ENCODE data around the gene TNFRSF4.
"Not testable (repeated sequence)": the region's sequence is repeated elsewhere in the genome, so short reads cannot be mapped to it uniquely, and the experiment has no call there.

TNFRSF4 gene

DNA sequence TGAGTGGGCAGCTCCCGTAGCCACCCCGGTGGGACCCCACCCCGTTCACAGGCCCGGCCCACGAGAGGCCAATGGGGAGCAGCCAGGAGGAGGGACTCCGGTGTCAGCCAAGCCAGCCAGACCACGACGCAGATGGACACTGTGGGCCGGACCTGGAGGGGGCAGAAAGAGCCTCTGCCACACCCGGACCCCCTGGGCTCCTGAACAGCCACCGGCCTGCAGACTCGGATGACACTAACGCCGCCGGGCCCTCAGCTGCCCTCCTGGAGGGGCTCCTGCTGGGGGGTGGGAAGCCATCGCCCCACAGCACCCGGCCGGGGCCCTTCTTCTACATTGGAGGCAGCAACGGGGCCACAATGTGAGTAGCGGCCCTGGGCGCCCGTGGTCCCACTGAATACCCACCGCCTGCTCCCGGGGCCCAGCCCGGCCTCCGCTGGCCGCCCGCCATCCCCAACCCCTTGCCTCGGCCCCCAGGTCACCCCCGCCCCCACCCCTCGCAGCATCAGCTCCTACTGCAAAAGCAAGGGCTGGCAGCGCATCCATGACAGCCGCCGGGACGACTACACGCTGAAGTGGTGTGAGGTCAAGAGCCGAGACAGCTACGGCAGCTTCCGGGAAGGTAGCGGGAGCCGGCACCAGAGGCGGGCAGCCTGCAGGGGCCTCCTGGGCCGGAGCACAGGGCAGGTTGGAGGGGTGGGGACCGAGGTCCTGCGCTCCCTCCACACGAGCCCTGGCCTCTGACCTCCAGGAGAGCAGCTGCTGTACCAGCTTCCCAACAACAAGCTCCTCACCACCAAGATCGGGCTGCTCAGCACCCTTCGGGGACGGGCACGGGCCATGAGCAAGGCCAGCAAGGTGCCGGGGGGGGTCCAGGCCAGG lies 33.7 kb downstream of the TNFRSF4 start:
- no peak overlapping the region for H3K27ac ChIP-seq
- TF ChIP-seq ZFX (IDR thresholded peaks at IDR 0.05) (no peak), CTCF (conservative IDR thresholded peaks at IDR 0.05) (no peak)

DNA sequence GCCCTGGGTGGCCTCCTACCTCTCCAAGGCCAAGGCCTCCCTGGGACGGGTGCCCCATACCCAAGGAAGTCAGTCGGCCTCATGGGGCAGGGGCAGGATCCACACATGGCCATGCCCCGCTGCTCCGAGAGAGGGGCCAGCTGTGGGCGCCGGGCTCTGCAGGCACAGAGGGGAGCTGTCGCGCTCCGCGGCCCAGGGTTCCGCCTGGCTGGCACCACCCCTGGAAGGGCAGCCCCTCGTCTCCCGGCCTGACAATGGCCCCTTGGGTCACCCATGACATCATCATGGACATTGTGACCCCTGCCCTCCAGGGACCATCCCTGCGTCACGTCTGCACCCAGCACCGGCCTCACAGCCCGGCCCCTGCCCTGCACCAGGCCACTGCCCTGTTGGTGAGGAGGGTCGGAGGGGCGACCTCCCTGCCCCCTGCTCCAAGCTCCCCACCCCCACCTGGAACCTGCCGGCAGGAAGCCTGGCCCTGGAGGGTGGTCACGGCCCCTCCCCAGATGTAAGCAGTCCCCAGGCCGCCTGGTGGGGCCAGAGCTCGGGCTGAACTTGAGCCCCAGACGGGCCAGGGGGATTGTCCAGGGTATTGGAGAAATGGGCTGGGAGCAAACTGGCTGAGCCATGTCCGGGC lies 34.5 kb downstream of the TNFRSF4 start:
- TF ChIP-seq CTCF (conservative IDR thresholded peaks at IDR 0.05) (no peak), ZFX (IDR thresholded peaks at IDR 0.05) (no peak)
- no peak overlapping the region for H3K27ac ChIP-seq

DNA sequence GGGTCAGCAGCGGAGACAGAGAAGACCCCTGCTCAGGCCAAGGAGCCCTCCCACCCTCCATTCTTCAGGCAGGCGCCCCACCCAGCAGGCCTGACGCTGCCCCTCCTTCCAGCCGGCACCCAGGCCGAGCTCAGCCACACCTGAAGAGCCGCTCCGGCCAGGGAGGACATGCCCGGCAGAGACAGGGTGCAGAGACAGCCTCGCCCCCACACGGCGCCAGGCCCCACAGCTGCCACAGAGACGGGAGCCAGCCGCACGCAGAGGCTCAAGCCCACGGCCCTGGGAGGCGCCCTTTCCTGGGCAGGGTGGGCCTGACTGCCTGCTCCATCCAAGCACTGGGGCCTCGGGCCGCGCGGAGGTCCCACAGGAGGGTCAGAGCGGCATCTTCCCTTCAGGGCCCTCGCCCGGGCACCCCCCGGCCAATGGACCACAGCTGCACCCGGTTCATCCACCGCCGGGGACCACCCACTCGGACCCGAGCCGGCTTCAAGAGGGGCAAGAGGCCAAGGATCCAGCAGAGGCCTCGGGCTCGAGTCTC lies 35.1 kb downstream of the TNFRSF4 start:
- TF ChIP-seq CTCF (conservative IDR thresholded peaks at IDR 0.05) (no peak), ZFX (IDR thresholded peaks at IDR 0.05) (no peak)
- H3K27ac ChIP-seq = no peak overlapping the region

DNA sequence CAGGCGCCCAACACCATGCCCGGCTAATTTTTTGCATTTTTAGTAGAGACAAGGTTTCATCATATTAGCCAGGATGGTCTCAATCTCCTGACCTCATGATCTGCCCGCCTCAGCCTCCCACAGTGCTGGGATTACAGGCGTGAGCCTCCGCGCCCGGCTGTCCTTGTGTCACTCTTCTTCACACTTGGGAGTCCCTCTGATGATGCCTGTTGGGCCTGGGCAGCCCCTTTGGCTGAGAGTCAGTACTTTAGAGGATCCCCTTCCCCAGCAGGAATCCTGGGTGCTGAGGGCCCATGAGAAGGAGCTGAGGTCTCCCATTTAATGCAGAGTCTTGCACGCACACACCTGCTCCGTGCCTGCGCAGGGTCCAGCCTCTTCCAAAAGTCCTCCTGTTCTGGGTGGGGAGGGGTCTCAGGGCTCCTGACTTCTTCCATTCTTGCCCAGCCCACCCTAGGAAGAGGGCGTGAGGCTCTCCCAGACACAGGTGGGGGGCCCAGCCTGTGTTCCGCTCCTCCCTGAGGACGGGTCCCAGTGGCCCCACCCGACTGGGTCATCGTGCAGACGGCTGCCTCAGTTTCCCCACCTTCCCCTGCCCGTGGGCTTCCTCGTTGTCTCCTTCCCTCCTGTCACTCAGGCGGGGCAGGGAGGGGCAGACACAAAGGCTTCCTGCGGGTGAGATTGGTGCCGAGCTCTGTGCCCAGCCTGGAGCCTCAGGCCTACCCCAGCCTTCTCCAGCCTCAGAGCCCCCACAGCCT lies 36.3 kb downstream of the TNFRSF4 start:
- no peak overlapping the region for H3K27ac ChIP-seq
- TF ChIP-seq CTCF (conservative IDR thresholded peaks at IDR 0.05) = no peak

DNA sequence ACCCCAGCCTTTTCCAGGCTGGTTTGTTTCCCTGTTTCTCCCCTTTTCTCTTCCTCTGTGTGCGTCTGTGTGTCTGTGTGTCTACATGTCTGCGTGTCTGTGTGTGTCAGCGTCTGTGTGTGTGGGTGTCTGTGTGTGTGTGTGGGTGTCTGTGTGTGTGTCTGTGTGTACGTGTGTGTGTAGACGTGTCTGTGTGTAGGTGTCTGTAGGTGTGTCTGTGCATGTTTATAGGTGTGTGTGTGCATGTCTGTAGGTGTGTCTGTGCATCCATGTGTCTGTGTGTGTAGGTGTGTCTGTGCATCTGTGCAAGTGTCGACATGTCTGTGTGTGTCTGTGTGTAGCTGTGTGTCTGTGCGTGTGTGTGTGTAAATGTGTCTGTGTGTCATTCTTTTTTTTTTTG lies 37.0 kb downstream of the TNFRSF4 start:
- H3K27ac ChIP-seq = no peak overlapping the region
- TF ChIP-seq ZFX (IDR thresholded peaks at IDR 0.05) (no peak), CTCF (conservative IDR thresholded peaks at IDR 0.05) (no peak)

DNA sequence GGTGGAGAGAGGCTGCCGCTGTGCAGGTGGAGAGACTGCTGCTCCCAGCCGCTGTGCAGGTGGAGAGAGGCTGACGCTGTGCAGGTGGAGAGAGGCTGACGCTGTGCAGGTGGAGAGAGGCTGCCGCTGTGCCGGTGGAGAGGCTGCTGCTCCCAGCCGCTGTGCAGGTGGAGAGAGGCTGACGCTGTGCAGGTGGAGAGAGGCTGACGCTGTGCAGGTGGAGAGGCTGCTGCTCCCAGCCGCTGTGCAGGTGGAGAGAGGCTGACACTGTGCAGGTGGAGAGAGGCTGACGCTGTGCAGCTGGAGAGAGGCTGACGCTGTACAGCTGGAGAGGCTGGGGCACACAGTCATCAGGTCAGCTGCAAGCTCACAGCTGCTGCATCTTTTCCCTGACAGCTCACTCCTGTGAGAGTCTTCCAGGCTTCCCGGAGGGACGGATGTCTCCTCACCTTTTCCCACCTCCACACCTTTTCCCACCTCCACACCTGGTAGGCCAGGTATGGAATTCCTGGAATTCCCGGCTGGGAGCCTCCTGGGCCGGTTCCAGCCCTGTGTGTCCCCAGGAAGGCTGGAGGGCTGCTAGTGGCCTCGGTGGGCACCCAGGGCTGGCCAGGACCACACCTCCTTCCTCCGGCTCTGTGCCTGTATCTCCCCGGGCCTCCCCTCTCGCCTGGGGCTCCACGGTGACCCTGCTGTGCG lies 37.7 kb downstream of the TNFRSF4 start:
- not testable (repeated sequence) for H3K27ac ChIP-seq
